Sigmoid colon (tissue), 4 donors: ENCODE measurements around the gene P2RY8.

ENCODE experiments used
- CTCF ChIP-seq, 4 experiments: fragments of 450-650 bp in 3 of 4; fragments of 200-600 bp in 1 of 4; IDR thresholded peaks; one replicate each; pipeline ENCODE4 v1.5.1; 2016 to 2019; ENCODE audit warnings: antibody characterized with exemption in 4 of 4, mild to moderate bottlenecking in 3 of 4, moderate library complexity in 2 of 4
- EP300 ChIP-seq, 4 donors: sonication (generic); formaldehyde crosslinking; IDR thresholded peaks; one replicate each; pipeline ENCODE4 v1.6.1; 2017; ENCODE audit warnings: antibody characterized with exemption in 4 of 4
- POLR2A ChIP-seq, 2 donors: fragments of 450-650 bp; IDR thresholded peaks; one replicate each; pipeline ENCODE4 v1.6.1; 2016; ENCODE audit warnings: antibody characterized with exemption in 2 of 2, mild to moderate bottlenecking in 2 of 2, moderate library complexity in 2 of 2

- TF ChIP-seq CTCF (IDR thresholded peaks at IDR 0.05) (no peak), EP300 (IDR thresholded peaks at IDR 0.05) (no peak), POLR2A (IDR thresholded peaks at IDR 0.05) (no peak)
Measured at GRCh38 chrX:1472975-1473374, 64.0 kb downstream of the P2RY8 start.
